Thyroid gland (tissue), 4 donors: ENCODE measurements around the gene NCDN.

Experiments used
- CTCF ChIP-seq, 6 experiments: fragments of 200-600 bp in 3 of 6; fragments of 450-650 bp in 3 of 6; sonication (generic) in 3 of 6; IDR thresholded peaks; one replicate each; pipeline ENCODE4 v1.5.1; 2016 to 2019; ENCODE audit warnings: antibody characterized with exemption in 6 of 6, mild to moderate bottlenecking in 2 of 6, inconsistent platforms in 1 of 6, moderate library complexity in 1 of 6
- POLR2A ChIP-seq, 2 donors: fragments of 450-650 bp; IDR thresholded peaks; one replicate each; pipeline ENCODE4 v1.6.1; 2017; ENCODE audit warnings: antibody characterized with exemption in 2 of 2, mild to moderate bottlenecking in 2 of 2, moderate library complexity in 1 of 2

DNA sequence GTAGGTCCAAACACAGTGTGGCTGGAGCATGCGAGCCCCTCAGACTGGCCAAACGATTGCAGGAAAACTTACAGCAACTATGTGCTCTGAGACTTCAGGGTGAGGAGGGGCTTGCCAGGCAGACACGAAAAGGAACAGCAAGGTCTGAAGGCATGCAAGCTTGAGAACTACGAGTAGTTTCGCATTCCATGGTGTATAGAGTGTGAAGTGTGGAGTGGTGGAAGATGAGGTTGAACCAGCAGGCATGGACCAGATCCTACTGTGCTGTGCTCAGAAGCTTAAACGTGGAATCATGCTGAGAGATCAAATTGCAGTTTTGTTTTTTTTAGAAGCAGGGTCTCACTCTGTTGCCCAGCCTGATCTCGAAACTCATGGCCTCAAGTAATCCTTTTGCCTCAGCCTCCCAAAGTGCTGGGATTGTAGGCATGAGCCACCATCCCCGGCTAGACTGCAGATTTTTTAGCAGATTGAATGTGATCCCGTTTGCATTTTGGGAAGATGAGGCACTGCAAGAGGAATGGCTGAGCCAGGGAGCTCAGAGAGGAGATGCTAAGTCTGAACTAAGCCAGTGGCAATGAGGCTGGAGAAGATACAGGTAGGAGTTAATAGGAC is 10.5 kb downstream of the NCDN start:
- TF ChIP-seq CTCF (IDR thresholded peaks at IDR 0.05) (no peak), POLR2A (IDR thresholded peaks at IDR 0.05) (no peak)
